PFSK-1 (cell line): Measurements from ENCODE around the gene CLN5.

ENCODE experiments used
- FOXP2 ChIP-seq: optimal IDR thresholded peaks from 2 replicates; pipeline ENCODE3; 2011; ENCODE audit warnings: borderline replicate concordance, control low read depth, inconsistent platforms; ENCODE audit not compliant: insufficient read depth; ENCODE audit errors: extremely low read length, extremely low read depth
- POLR2AphosphoS5 ChIP-seq: IDR thresholded peaks from 2 replicates; pipeline ENCODE4 v1.6.1; 2012; ENCODE audit warnings: low read depth, mild to moderate bottlenecking, control low read depth, low read length, moderate library complexity
- SIN3A ChIP-seq: IDR thresholded peaks from 2 replicates; pipeline ENCODE4 v1.6.1; 2012; ENCODE audit warnings: mild to moderate bottlenecking, low read length, moderate library complexity, borderline replicate concordance; ENCODE audit not compliant: insufficient read depth
- TAF1 ChIP-seq: IDR thresholded peaks from 2 replicates; pipeline ENCODE4 v1.6.1; 2012; ENCODE audit warnings: low read length, control low read depth, borderline replicate concordance; ENCODE audit not compliant: insufficient read depth
- TF ChIP-seq, protein P1 (sequence below), 2 experiments: IDR thresholded peaks; 2 replicates each; pipeline versions ENCODE4 v1.6.1 to v1.8.0; 2011 to 2012; ENCODE audit warnings: low read depth in 2 of 2, low read length in 2 of 2, control low read depth in 1 of 2, inconsistent platforms in 1 of 2, mild to moderate bottlenecking in 1 of 2, moderate library complexity in 1 of 2; ENCODE audit not compliant: insufficient read depth in 1 of 2

The CLN5 gene

DNA sequence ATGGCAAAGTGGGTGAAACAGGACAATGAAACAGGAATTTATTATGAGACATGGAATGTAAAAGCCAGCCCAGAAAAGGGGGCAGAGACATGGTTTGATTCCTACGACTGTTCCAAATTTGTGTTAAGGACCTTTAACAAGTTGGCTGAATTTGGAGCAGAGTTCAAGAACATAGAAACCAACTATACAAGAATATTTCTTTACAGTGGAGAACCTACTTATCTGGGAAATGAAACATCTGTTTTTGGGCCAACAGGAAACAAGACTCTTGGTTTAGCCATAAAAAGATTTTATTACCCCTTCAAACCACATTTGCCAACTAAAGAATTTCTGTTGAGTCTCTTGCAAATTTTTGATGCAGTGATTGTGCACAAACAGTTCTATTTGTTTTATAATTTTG lies 8.6 kb downstream of the CLN5 start:
- TF ChIP-seq, protein P1, sequence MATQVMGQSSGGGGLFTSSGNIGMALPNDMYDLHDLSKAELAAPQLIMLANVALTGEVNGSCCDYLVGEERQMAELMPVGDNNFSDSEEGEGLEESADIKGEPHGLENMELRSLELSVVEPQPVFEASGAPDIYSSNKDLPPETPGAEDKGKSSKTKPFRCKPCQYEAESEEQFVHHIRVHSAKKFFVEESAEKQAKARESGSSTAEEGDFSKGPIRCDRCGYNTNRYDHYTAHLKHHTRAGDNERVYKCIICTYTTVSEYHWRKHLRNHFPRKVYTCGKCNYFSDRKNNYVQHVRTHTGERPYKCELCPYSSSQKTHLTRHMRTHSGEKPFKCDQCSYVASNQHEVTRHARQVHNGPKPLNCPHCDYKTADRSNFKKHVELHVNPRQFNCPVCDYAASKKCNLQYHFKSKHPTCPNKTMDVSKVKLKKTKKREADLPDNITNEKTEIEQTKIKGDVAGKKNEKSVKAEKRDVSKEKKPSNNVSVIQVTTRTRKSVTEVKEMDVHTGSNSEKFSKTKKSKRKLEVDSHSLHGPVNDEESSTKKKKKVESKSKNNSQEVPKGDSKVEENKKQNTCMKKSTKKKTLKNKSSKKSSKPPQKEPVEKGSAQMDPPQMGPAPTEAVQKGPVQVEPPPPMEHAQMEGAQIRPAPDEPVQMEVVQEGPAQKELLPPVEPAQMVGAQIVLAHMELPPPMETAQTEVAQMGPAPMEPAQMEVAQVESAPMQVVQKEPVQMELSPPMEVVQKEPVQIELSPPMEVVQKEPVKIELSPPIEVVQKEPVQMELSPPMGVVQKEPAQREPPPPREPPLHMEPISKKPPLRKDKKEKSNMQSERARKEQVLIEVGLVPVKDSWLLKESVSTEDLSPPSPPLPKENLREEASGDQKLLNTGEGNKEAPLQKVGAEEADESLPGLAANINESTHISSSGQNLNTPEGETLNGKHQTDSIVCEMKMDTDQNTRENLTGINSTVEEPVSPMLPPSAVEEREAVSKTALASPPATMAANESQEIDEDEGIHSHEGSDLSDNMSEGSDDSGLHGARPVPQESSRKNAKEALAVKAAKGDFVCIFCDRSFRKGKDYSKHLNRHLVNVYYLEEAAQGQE (IDR thresholded peaks at IDR 0.05; ENCODE audit: insufficient read depth in 1 of 2, low read depth in 2 of 2, low read length in 2 of 2): no peak
- TF ChIP-seq TAF1 (no peak), FOXP2 (no peak), SIN3A (no peak), POLR2AphosphoS5 (no peak)

DNA sequence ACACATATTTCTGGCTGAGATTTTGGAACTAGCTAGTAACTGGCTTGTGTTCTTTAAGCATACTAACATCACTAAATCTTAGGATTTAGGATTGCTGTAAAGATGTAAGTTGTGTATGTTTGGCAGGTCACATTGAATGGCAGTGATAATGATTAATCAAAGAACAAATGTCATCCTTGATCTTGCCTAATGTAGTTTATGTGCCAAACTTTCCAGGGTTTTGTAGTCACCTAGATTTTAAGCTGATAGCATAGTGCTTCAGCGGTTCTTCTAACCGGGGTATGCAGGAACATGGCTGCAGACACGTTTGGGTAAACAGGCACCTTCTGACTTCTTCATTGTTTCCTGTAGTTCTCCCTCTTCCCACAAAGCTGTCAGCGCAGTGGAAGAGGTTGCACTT lies 9.7 kb downstream of the CLN5 start:
- TF ChIP-seq FOXP2: no peak
- TF ChIP-seq, protein P1 (IDR thresholded peaks at IDR 0.05; ENCODE audit: insufficient read depth in 1 of 2, low read depth in 2 of 2, low read length in 2 of 2): no peak
- no peak for TF ChIP-seq SIN3A
- no peak for TF ChIP-seq POLR2AphosphoS5

DNA sequence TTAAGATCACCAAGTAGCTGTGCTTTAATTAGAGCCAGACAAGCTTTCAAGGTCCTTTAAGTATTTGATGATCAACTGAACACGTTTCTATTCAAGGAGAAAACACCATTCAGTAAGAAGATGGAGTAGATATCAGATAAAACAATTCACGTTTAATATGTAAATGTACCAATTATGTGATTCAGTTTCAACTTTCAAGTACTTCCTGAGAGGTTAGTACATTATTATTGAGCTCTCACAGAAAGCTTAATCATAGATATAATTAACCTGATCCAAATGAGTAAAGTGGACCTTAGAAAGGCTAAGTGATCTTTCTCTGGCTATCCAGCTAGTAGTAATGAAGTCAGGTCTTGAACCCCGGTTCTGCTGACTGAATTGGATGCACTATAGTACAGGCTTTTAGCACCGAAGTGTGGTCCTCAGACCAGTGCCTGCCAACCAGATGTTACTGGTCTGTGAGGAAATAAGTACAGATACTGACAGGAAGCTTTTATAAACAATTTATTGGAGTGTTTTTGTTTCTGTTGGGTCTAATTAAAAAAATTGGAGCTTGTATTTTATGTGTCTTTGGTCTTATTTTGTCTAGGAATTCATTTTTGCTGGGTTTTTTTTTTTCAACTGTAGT lies 10.2 kb downstream of the CLN5 start:
- TF ChIP-seq TAF1 (no peak), SIN3A (no peak), FOXP2 (no peak), POLR2AphosphoS5 (no peak)
- TF ChIP-seq, protein P1 (IDR thresholded peaks at IDR 0.05; ENCODE audit: insufficient read depth in 1 of 2, low read depth in 2 of 2, low read length in 2 of 2): no peak

DNA sequence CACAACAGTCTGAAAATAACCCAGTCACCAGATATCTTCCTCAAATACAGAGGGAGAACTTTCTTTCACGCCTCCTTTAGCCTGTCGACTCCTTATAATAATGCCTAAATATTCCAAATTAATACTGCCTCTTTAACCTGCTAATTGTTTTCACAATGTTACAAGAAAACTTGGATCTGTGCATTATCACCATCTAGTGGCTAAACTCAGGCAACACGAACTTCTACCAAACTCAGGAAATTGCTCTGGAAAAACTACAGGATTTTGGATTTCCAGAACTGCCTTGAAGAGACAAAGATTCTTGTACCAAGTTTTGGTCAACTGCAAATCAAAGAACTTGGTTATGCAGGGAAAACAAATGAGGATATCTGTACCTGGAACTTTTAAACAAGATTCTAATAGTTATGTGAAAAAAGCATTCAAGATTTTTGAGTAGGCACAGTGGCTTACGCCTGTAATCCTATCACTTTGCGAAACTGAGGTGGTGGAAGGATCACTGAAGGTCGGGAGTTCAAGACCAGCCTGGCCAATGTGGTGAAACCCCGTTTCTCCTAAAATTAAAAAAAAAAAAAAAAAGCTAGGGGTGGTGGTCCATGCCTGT lies 10.8 kb downstream of the CLN5 start:
- TF ChIP-seq POLR2AphosphoS5: no peak
- no peak for TF ChIP-seq SIN3A
- TF ChIP-seq FOXP2: no peak
- no peak for TF ChIP-seq TAF1
- TF ChIP-seq, protein P1 (IDR thresholded peaks at IDR 0.05; ENCODE audit: insufficient read depth in 1 of 2, low read depth in 2 of 2, low read length in 2 of 2): no peak
